Mesenchymal stem cell (in vitro differentiated cells and primary cell): Measurements from ENCODE around the gene WNT5B.
A peak's percentile ranks its signal among the peaks of the same experiment; 100 is the strongest.

Source experiments
- DNase-seq: peaks from one replicate; pipeline ENCODE4 v3.0.0-alpha.2; 2013
- H2AFZ ChIP-seq: one replicate; pipeline ENCODE4 v1.6.1; 2013; ENCODE audit warnings: low read depth, mild to moderate bottlenecking, control low read depth, inconsistent platforms, low read length, moderate library complexity
- H2AK5ac ChIP-seq: 2 replicates; pipeline ENCODE4 v1.6.1; 2013; ENCODE audit warnings: low read length, moderate library complexity, mild to moderate bottlenecking, inconsistent platforms; ENCODE audit not compliant: severe bottlenecking
- H2BK120ac ChIP-seq: one replicate; pipeline ENCODE4 v1.6.1; 2013; ENCODE audit warnings: low read depth, mild to moderate bottlenecking, inconsistent platforms, low read length, moderate library complexity
- H2BK12ac ChIP-seq, 2 experiments: one replicate each; pipeline ENCODE4 v1.6.1; 2013; ENCODE audit warnings: inconsistent platforms in 2 of 2, low read length in 2 of 2, mild to moderate bottlenecking in 2 of 2, moderate library complexity in 2 of 2, control low read depth in 1 of 2
- H2BK15ac ChIP-seq: one replicate; pipeline ENCODE4 v1.6.1; 2013; ENCODE audit warnings: mild to moderate bottlenecking, low read depth, inconsistent platforms; ENCODE audit not compliant: poor library complexity, severe bottlenecking
- H2BK5ac ChIP-seq: 2 replicates; pipeline ENCODE4 v1.6.1; 2013; ENCODE audit warnings: low read depth, mild to moderate bottlenecking, low read length, control low read depth, inconsistent platforms; ENCODE audit not compliant: poor library complexity, severe bottlenecking
- H3K14ac ChIP-seq, 2 experiments: one replicate each; pipeline ENCODE4 v1.6.1; 2013; ENCODE audit warnings: inconsistent platforms in 2 of 2, low read length in 2 of 2, control low read depth in 1 of 2, mild to moderate bottlenecking in 1 of 2, moderate library complexity in 1 of 2
- H3K18ac ChIP-seq, 2 experiments: one replicate each; pipeline ENCODE4 v1.6.1; 2013; ENCODE audit warnings: inconsistent platforms in 2 of 2, low read length in 2 of 2, control low read depth in 1 of 2, low read depth in 1 of 2, mild to moderate bottlenecking in 1 of 2
- H3K23ac ChIP-seq, 2 experiments: one replicate each; pipeline ENCODE4 v1.6.1; 2013; ENCODE audit warnings: inconsistent platforms in 2 of 2, low read length in 2 of 2, mild to moderate bottlenecking in 2 of 2, moderate library complexity in 2 of 2, control low read depth in 1 of 2
- H3K27ac ChIP-seq: 2 replicates; pipeline ENCODE4 v1.5.1; 2013; ENCODE audit warnings: mild to moderate bottlenecking, moderate library complexity, low read length, control low read depth, inconsistent platforms; ENCODE audit not compliant: poor library complexity, severe bottlenecking
- H3K27me3 ChIP-seq, 2 experiments: 2 replicates each; pipeline versions ENCODE4 v1.6.1 to v1.7.0; 2013; ENCODE audit warnings: low read length in 2 of 2, mild to moderate bottlenecking in 2 of 2, moderate library complexity in 2 of 2, control low read depth in 1 of 2, inconsistent platforms in 1 of 2; ENCODE audit not compliant: control insufficient read depth in 1 of 2, insufficient read depth in 1 of 2
- H3K36me3 ChIP-seq, 2 experiments: 2 replicates each; pipeline versions ENCODE4 v1.6.1 to v1.7.0; 2013; ENCODE audit warnings: low read length in 2 of 2, control low read depth in 1 of 2, inconsistent platforms in 1 of 2, low read depth in 1 of 2, mild to moderate bottlenecking in 1 of 2; ENCODE audit not compliant: insufficient read depth in 2 of 2, control insufficient read depth in 1 of 2
- H3K4ac ChIP-seq, 2 experiments: one replicate each; pipeline ENCODE4 v1.6.1; 2013; ENCODE audit warnings: inconsistent platforms in 2 of 2, low read length in 2 of 2, mild to moderate bottlenecking in 2 of 2, moderate library complexity in 2 of 2, control low read depth in 1 of 2, low read depth in 1 of 2
- H3K4me1 ChIP-seq: 2 replicates; pipeline ENCODE4 v1.6.1; 2013; ENCODE audit warnings: low read depth, low read length, control low read depth; ENCODE audit not compliant: control insufficient read depth, insufficient read depth
- H3K4me2 ChIP-seq: 2 replicates; pipeline ENCODE4 v1.6.1; 2013; ENCODE audit warnings: low read length, mild to moderate bottlenecking, inconsistent platforms; ENCODE audit not compliant: poor library complexity, severe bottlenecking
- H3K4me3 ChIP-seq, 2 experiments: 2 replicates each; pipeline versions ENCODE4 v1.5.1 to v1.7.0; 2013; ENCODE audit warnings: low read length in 2 of 2, mild to moderate bottlenecking in 2 of 2, control low read depth in 1 of 2, low read depth in 1 of 2; ENCODE audit not compliant: insufficient read depth in 1 of 2
- H3K79me1 ChIP-seq: replicated peaks from 2 replicates; pipeline ENCODE4 v1.6.1; 2013; ENCODE audit warnings: mild to moderate bottlenecking, control low read depth, low read length, inconsistent platforms; ENCODE audit not compliant: poor library complexity, severe bottlenecking
- H3K9ac ChIP-seq: 2 replicates; pipeline ENCODE4 v1.7.0; 2013; ENCODE audit warnings: mild to moderate bottlenecking, low read length, moderate library complexity
- H3K9me3 ChIP-seq: 2 replicates; pipeline ENCODE4 v1.7.0; 2013; ENCODE audit warnings: mild to moderate bottlenecking, low read length; ENCODE audit not compliant: control insufficient read depth
- H4K8ac ChIP-seq: one replicate; pipeline ENCODE4 v1.6.1; 2013; ENCODE audit warnings: inconsistent platforms, mild to moderate bottlenecking, low read length, moderate library complexity
- H4K91ac ChIP-seq: one replicate; pipeline ENCODE4 v1.6.1; 2013; ENCODE audit warnings: mild to moderate bottlenecking, low read length, inconsistent platforms
- WGBS: methylation state at CpG from one replicate; pipeline ENCODE4 v1.1.7; 2013; ENCODE audit warnings: mixed read lengths; 5-methylcytosine and 5-hydroxymethylcytosine counted together

Gene WNT5B

DNA sequence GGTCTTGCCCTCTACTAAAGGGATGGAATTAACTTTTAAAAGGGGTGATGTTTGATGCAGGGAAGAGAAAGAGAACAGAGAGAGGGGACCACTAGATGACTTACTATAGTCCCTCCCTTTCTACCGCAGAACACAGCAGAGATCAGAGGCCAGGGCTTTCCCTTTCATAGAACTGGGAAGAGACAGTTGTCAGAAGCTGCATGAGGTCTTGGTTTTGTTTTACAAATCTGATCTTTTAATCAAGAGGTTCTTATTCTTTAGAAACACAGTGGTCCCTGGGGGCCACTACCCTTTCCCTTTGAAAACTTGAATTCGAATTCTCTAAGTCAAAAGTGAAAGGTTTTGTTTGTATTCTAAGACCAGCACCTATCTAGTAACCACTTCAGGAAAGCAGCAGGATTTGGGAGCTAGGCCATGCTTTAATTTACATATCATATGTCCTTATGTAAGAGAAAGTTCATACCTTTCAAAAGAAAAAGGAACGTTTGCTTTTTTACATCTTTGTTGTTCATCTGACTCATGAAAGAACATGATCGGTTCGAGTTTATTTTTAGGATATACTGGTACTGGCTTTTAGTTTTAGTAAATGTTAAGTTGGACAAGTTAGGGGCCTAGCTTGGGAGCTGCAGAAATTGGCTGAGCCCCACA, 41.0 kb upstream of the WNT5B start:
- no peak overlapping the region for H2AK5ac ChIP-seq
- no peak overlapping the region for H2BK15ac ChIP-seq
- WGBS: 58% methylated on average over 4 of the region's 5 CpGs
- H3K27me3 ChIP-seq: no peaks in the 10 kb centered on the region
- H3K79me1 ChIP-seq: peaks cover 9% of the 10 kb centered on the region
- H2BK120ac ChIP-seq: no peak overlapping the region
- H4K91ac ChIP-seq: no peak overlapping the region
- no peak overlapping the region for H3K4me3 ChIP-seq
- H3K9me3 ChIP-seq: no peaks in the 10 kb centered on the region
- H3K23ac ChIP-seq: no peak overlapping the region
- H2BK5ac ChIP-seq: no peak overlapping the region
- no peak overlapping the region for H2BK12ac ChIP-seq
- H3K18ac ChIP-seq: no peak overlapping the region
- H2AFZ ChIP-seq: no peak overlapping the region
- H4K8ac ChIP-seq: no peak overlapping the region
- H3K36me3 ChIP-seq: peaks cover 5 to 13% of the 10 kb centered on the region in 2 experiments
- H3K27ac ChIP-seq: no peak overlapping the region
- peak overlapping the region; percentile 58 for H3K9ac ChIP-seq
- no peak overlapping the region for H3K4me2 ChIP-seq
- no peak overlapping the region for H3K4ac ChIP-seq
- no peak overlapping the region for H3K14ac ChIP-seq
- no peak for DNase-seq
- peaks cover 15% of the 10 kb centered on the region for H3K4me1 ChIP-seq

DNA sequence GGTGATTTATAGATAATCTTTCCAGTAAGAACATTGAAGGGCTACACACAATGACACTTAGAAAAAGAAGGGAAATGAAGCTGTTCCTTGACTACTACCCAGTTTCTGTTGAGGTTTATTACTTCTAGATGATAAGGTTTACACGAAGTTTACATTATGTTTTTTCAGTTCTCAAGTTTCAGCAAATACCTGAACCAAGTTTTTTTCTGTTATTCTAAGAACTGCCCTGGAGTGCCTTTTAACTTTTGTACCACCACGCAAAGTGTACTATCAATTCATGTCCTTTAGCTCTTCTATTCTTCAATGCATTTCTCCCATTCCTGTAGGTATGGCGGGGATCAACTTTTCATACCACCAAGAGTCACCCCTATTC, 40.5 kb upstream of the WNT5B start:
- no peak for DNase-seq
- H3K27ac ChIP-seq: no peak overlapping the region
- no peak overlapping the region for H2BK5ac ChIP-seq
- H3K27me3 ChIP-seq: no peaks in the 10 kb centered on the region
- H3K79me1 ChIP-seq: peaks cover 9% of the 10 kb centered on the region
- H3K4ac ChIP-seq: no peak overlapping the region
- H2AFZ ChIP-seq: no peak overlapping the region
- H3K4me2 ChIP-seq: no peak overlapping the region
- peaks cover 20% of the 10 kb centered on the region for H3K4me1 ChIP-seq
- H2BK120ac ChIP-seq: no peak overlapping the region
- H3K4me3 ChIP-seq: no peak overlapping the region
- no peak overlapping the region for H3K18ac ChIP-seq
- peak overlapping the region; percentile 58 for H3K9ac ChIP-seq
- H3K36me3 ChIP-seq: peaks cover 7 to 15% of the 10 kb centered on the region in 2 experiments
- H2BK12ac ChIP-seq: no peak overlapping the region
- no peak overlapping the region for H4K91ac ChIP-seq
- 70% methylated on average over 3 of the region's 3 CpGs for WGBS
- no peak overlapping the region for H3K23ac ChIP-seq
- no peaks in the 10 kb centered on the region for H3K9me3 ChIP-seq
- H4K8ac ChIP-seq: no peak overlapping the region
- H2BK15ac ChIP-seq: no peak overlapping the region
- no peak overlapping the region for H2AK5ac ChIP-seq
- no peak overlapping the region for H3K14ac ChIP-seq

DNA sequence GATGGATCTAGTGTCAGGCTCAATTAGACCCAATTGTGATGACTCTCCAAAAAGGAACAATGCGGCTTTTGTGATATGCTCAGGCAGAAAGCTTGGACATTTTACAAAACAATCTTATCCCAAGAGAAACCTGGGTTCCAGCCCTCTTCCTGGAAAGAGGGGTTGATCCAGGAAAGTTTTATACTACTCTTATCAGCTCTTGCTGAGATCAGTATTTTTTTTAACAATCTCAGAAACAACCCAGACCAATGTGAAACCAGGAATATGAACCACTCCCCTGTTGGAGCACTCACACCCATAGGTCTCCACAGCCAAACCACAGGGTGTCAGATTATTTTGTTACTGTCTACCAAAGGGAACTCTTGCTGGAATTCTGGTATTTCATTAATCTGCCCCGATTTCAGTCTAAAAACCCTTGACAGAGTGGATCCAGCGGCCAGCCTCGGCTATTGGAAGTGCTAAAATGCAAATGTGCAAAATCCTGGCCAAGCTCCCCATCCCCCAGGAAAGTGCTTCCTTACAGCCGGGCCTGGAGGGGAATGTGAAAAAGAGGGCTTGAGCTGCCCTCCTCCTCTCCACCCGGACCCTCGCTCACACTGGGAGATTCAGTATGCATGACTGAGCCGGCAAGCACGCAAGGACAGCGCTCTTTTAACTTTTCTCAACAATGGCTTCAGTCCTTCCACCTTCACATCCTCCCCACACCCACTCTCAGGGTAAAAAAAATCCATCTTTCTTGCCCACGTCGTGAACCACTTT, 38.6 kb upstream of the WNT5B start:
- Histone ChIP-seq H3K36me3 (peaks cover 7% of the 10 kb centered on the region in 2 experiments), H3K4me2 (peak overlapping the region; percentile 71), H3K9me3 (no peaks in the 10 kb centered on the region), H2BK120ac (no peak overlapping the region), H3K14ac (no peak overlapping the region), H3K4ac (no peak overlapping the region), H2BK12ac (no peak overlapping the region), H4K91ac (no peak overlapping the region), H3K79me1 (peaks cover 5% of the 10 kb centered on the region), H2BK15ac (no peak overlapping the region), H4K8ac (no peak overlapping the region), H2AK5ac (no peak overlapping the region), H3K9ac (peak overlapping the region; percentile 80), H3K27me3 (no peaks in the 10 kb centered on the region), H3K23ac (no peak overlapping the region), H2BK5ac (no peak overlapping the region), H3K4me1 (peaks cover 23% of the 10 kb centered on the region), H3K27ac (peak overlapping the region; percentile 12), H3K18ac (peak overlapping the region; percentile 3 to 31), H3K4me3 (peak overlapping the region in 1 of 2 experiments; percentile 87), H2AFZ (no peak overlapping the region)
- DNase-seq: peak; percentile 50
- 3% methylated on average over 11 of the region's 12 CpGs for WGBS

DNA sequence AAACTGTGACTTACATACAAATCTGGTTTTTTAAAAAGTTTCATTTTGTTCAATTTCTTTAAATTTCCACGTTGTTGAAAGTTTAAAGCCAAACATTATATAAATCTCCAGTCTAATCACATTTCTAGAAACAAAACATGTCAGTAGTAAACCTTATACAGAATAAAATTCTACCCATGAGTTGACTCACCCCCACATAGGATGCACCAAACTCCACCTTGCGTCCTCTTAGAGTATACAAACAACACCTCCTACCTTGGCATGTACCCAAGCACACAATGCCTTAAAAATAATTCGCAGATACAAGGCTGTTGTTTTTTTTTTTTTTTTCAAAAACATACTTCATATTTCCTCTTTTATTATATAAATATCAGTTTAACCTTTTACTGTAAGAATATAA, 38.0 kb upstream of the WNT5B start:
- no peak overlapping the region for H4K8ac ChIP-seq
- H3K9ac ChIP-seq: peak overlapping the region; percentile 80
- no peak overlapping the region for H3K18ac ChIP-seq
- peak overlapping the region; percentile 71 for H3K4me2 ChIP-seq
- H2BK120ac ChIP-seq: no peak overlapping the region
- H3K9me3 ChIP-seq: no peaks in the 10 kb centered on the region
- no peak overlapping the region for H2BK5ac ChIP-seq
- H3K79me1 ChIP-seq: peaks cover 5% of the 10 kb centered on the region
- H2AFZ ChIP-seq: no peak overlapping the region
- peaks cover 24% of the 10 kb centered on the region for H3K4me1 ChIP-seq
- no peak overlapping the region for H2BK12ac ChIP-seq
- peaks cover 7% of the 10 kb centered on the region in 2 experiments for H3K36me3 ChIP-seq
- DNase-seq: peak; percentile 56
- H3K14ac ChIP-seq: no peak overlapping the region
- H4K91ac ChIP-seq: no peak overlapping the region
- no peak overlapping the region for H3K23ac ChIP-seq
- no peak overlapping the region for H2AK5ac ChIP-seq
- H3K27ac ChIP-seq: peak overlapping the region; percentile 12
- 0% methylated on average over 2 of the region's 3 CpGs for WGBS
- no peak overlapping the region for H3K4ac ChIP-seq
- H3K4me3 ChIP-seq: peak overlapping the region in 1 of 2 experiments; percentile 87
- no peaks in the 10 kb centered on the region for H3K27me3 ChIP-seq
- H2BK15ac ChIP-seq: no peak overlapping the region
